Measurements from ENCODE around the gene ZBTB9. TPM values are rescaled to one million over a fixed set of nuclear protein-coding genes. Genes with fewer than 3 reads are reported as not detected.

ZBTB9 gene
- total and polyA plus RNA-seq, 2 experiments from 2014 or later, result 5.0 to 5.1 TPM

DNA sequence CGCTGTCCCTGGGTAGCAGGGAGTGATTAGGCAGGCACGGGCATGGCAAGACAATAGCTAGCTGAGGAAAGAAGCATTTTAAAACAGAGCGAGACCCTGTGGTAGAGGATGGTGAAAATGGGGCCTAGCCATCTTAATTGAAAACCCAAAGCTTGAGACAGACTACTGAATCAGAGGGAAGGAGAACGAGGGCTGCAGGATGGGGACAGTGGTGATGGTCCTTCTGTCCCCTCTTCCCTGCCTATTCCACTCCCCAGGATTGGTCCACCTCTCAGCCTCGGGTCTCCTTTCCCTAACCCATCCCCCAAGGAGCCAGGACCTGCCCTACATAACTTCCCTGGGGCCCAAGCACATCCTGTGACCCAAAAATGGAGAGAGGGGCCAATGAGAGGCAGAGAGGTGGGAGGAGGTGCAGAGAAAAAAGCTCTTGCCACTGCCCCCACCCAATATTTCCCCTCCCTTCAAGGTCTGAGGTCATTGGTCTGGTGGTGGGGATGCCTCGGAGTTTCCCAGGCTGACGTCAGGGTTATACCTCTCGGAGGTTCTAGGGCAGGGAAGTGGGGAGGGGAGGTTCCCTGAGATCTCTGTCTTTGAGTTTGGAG, 35.6 kb upstream of the ZBTB9 start:
- H3K79me2 ChIP-seq, result peaks cover 48% of the 10 kb centered on the region
- DNase-seq (ENCODE audit: low spot score), result no peak
- peaks cover 25% of the 10 kb centered on the region for H3K4me1 ChIP-seq (ENCODE audit: insufficient read depth)
- no peaks in the 10 kb centered on the region for H3K27me3 ChIP-seq
- 29% methylated on average over 8 of the region's 8 CpGs for WGBS (ENCODE audit: low lambda C conversion rate, missing lambda C conversion rate)
- H3K4me3 ChIP-seq, result peak overlapping the region; percentile 1
- peaks cover 3% of the 10 kb centered on the region for H4K20me1 ChIP-seq (ENCODE audit: insufficient read depth, poor library complexity, severe bottlenecking)
- H3K36me3 ChIP-seq (replicated peaks; ENCODE audit: insufficient read depth, low read depth), result no peaks in the 10 kb centered on the region
- peak overlapping the region; percentile 75 for H3K4me2 ChIP-seq
- H2AFZ ChIP-seq, result peak overlapping the region; percentile 9
- peak overlapping the region; percentile 96 for H3K27ac ChIP-seq
- no peaks in the 10 kb centered on the region for H3K9me2 ChIP-seq (replicated peaks; ENCODE audit: insufficient read depth)
- no peaks in the 10 kb centered on the region for H3K9me3 ChIP-seq (ENCODE audit: low read depth)
- TF ChIP-seq CTCF (IDR thresholded peaks at IDR 0.05; ENCODE audit: poor library complexity) (no peak), EZH2 (IDR thresholded peaks at IDR 0.05; ENCODE audit: borderline replicate concordance) (no peak), EZH2phosphoT487 (IDR thresholded peaks at IDR 0.05; ENCODE audit: low read depth, severe bottlenecking, unreplicated experiment) (no peak)

DNA sequence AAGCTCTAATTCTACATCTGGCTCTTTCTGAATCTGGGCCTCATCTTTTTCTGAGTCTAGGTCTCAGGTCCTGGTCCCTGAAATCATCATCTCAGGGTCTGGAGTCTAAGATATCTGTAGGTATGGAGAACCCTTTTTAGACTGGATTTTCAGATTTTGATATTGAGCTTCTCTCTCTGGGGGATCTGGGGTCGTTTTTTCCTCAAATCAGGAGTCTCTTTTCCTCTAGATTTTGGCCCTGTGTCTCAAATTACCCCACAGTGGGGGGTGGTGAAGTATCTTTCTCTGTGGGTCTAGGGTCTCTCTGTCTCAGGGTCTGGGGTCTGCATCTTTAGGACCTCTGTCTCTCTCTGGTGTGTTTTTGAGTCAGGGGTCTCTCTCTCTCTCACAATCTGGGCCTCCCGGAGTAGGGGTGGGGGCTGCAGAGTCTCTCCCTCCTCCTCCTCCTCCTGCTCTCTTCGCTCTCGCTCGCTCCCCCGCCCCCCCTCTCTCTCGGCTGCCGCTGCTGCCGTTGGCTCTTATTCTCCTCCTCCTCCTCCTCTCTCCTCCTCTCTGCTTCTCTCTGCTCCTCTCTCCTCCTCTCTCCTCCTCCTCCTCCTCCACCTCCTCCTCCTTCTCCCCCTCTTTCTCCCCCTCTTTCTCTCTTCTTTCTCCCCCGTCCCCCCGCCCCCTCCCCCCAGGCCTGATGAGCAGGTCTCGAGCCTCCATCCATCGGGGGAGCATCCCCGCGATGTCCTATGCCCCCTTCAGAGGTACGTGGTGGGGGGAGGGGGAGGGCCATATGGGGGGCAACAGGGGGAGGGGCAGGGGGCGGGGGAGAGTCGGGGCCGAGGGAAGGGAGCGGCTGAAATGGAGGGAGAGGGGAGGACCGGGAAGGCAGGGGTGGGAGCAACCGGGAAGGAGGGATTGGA, 34.5 kb upstream of the ZBTB9 start, which contains the start of gene SYNGAP1:
Gene SYNGAP1 (plus strand): TSS at position 486 of the 911 bp plus-strand sequence. CDS start 200 bp downstream, at position 686.
- Histone ChIP-seq H3K36me3 (replicated peaks; ENCODE audit: insufficient read depth, low read depth) (no peaks in the 10 kb centered on the region), H3K27ac (peak within 1 kb of the TSS; percentile 96), H3K4me2 (peak within 1 kb of the TSS; percentile 75), H2AFZ (peak within 1 kb of the TSS; percentile 62), H3K9me2 (replicated peaks; ENCODE audit: insufficient read depth) (no peaks in the 10 kb centered on the region), H3K79me2 (peaks cover 53% of the 10 kb centered on the region), H4K20me1 (ENCODE audit: insufficient read depth, poor library complexity, severe bottlenecking) (peaks cover 3% of the 10 kb centered on the region), H3K9me3 (ENCODE audit: low read depth) (no peaks in the 10 kb centered on the region), H3K27me3 (no peaks in the 10 kb centered on the region), H3K4me1 (ENCODE audit: insufficient read depth) (peaks cover 32% of the 10 kb centered on the region), H3K4me3 (peak within 1 kb of the TSS; percentile 17)
- TF ChIP-seq CTCF (IDR thresholded peaks at IDR 0.05; ENCODE audit: poor library complexity) (no peak), EZH2 (IDR thresholded peaks at IDR 0.05; ENCODE audit: borderline replicate concordance) (no peak), EZH2phosphoT487 (IDR thresholded peaks at IDR 0.05; ENCODE audit: low read depth, severe bottlenecking, unreplicated experiment) (no peak)
- peak; percentile 75 for DNase-seq (ENCODE audit: low spot score)
- WGBS (ENCODE audit: low lambda C conversion rate, missing lambda C conversion rate), result 17% methylated on average over 2 of the region's 22 CpGs

DNA sequence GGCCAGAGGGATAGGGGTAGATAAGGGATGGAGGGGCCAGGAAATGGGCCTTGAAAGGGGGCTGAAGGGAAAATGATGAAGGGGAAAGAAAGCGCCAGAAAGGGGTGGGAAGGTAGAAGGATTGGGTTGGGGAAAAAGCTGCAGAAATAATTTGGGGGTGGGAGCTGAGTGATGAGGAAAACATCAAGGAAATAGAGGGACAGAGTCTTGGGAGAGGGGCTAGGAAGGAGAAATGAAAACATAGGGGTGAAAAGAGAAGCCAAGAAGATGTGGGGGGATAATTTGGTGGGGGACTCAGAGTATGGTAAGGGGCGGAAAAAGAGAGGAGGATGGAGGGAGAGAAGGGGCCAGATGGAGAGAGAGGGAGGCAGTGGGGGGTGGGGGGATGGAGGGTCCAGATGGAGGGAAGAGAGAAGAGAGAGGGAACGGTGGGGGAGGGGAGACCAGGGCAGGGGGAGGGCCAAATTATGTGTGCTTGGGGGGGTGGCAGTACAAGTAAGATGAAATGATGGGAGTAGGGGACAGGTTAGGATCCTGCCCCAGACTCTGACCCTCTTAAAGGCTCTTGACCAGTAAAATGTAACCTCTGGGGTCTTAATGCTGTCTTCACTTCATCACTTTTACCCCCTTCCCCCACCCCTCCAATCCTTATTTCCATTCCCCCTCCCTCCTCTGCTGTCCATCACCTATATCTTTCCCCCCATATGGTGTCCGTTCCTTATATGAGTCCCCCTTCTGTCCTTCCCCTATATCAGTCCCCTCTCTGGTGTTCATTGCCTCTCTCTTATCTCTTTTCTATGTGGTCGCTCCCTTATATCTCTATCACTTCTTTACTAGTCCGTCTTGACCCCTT, 33.7 kb upstream of the ZBTB9 start:
- peaks cover 3% of the 10 kb centered on the region for H4K20me1 ChIP-seq (ENCODE audit: insufficient read depth, poor library complexity, severe bottlenecking)
- H3K27me3 ChIP-seq, result no peaks in the 10 kb centered on the region
- no peak for TF ChIP-seq EZH2phosphoT487 (IDR thresholded peaks at IDR 0.05; ENCODE audit: low read depth, severe bottlenecking, unreplicated experiment)
- no peak for TF ChIP-seq EZH2 (IDR thresholded peaks at IDR 0.05; ENCODE audit: borderline replicate concordance)
- no peak for TF ChIP-seq CTCF (IDR thresholded peaks at IDR 0.05; ENCODE audit: poor library complexity)
- H3K4me3 ChIP-seq, result peak overlapping the region; percentile 17
- no peaks in the 10 kb centered on the region for H3K36me3 ChIP-seq (replicated peaks; ENCODE audit: insufficient read depth, low read depth)
- H3K79me2 ChIP-seq, result peaks cover 44% of the 10 kb centered on the region
- no peak for DNase-seq (ENCODE audit: low spot score)
- no peaks in the 10 kb centered on the region for H3K9me3 ChIP-seq (ENCODE audit: low read depth)
- no peak overlapping the region for H2AFZ ChIP-seq
- H3K27ac ChIP-seq, result peak overlapping the region; percentile 96
- WGBS (ENCODE audit: low lambda C conversion rate, missing lambda C conversion rate), result 39% methylated on average over 4 of the region's 6 CpGs
- peak overlapping the region; percentile 75 for H3K4me2 ChIP-seq
- H3K4me1 ChIP-seq (ENCODE audit: insufficient read depth), result peaks cover 35% of the 10 kb centered on the region
- H3K9me2 ChIP-seq (replicated peaks; ENCODE audit: insufficient read depth), result no peaks in the 10 kb centered on the region
